Ovary (tissue), 3 donors: ENCODE results near the gene SLC25A36.

Source experiments
- CTCF ChIP-seq, 3 donors: fragments of 450-650 bp in 2 of 3; fragments of 200-600 bp in 1 of 3; IDR thresholded peaks; one replicate each; pipeline versions ENCODE4 v1.5.1 to v1.8.0; 2016 to 2022; ENCODE audit warnings: antibody characterized with exemption in 3 of 3, mild to moderate bottlenecking in 1 of 3
- EP300 ChIP-seq: sonication (generic); formaldehyde crosslinking; IDR thresholded peaks from one replicate; pipeline ENCODE4 v1.6.1; 2017; ENCODE audit warnings: antibody characterized with exemption
- POLR2A ChIP-seq: fragments of 450-650 bp; IDR thresholded peaks from one replicate; pipeline ENCODE4 v1.6.1; 2017; ENCODE audit warnings: antibody characterized with exemption, mild to moderate bottlenecking, moderate library complexity
- donor health status: DM: no; HTN: no; CAD: no.

- TF ChIP-seq CTCF (IDR thresholded peaks at IDR 0.05), result no peak
- no peak for TF ChIP-seq POLR2A
- no peak for TF ChIP-seq EP300
Measured at GRCh38 chr3:140954576-140954975, 12.9 kb downstream of the SLC25A36 start.
